Thoracic aorta (tissue), 2 donors: ENCODE results near the gene SMCR8. TPM values are rescaled to one million over a fixed set of nuclear protein-coding genes. Genes with fewer than 3 reads are reported as not detected.

Experiments used
- ATAC-seq: fragments of 150-250 bp; one replicate; pipeline ENCODE4 v1.8.0; 2017; ENCODE audit warnings: low read depth; ENCODE audit not compliant: insufficient number of reproducible peaks, low FRiP score
- DNase-seq: peaks from one replicate; pipeline ENCODE4 v3.0.0-alpha.2; 2020; ENCODE audit warnings: low spot score
- H3K27ac ChIP-seq, 2 donors: fragments of 200-600 bp; sonication (generic); 1 replicate in 1 of 2; 2 replicates in 1 of 2; pipeline ENCODE4 v1.5.1; 2016; ENCODE audit warnings: mild to moderate bottlenecking in 2 of 2, moderate library complexity in 2 of 2
- H3K27me3 ChIP-seq: fragments of 200-600 bp; sonication (generic); replicated peaks from 2 replicates; pipeline ENCODE4 v1.6.0; 2016; ENCODE audit warnings: mild to moderate bottlenecking; ENCODE audit not compliant: insufficient read depth
- H3K36me3 ChIP-seq: fragments of 200-600 bp; sonication (generic); one replicate; pipeline ENCODE4 v1.5.1; 2016
- H3K4me1 ChIP-seq, 2 donors: fragments of 200-600 bp; sonication (generic); 1 replicate in 1 of 2; 2 replicates in 1 of 2; pipeline versions ENCODE4 v1.5.1 to v1.6.0; 2016; ENCODE audit warnings: low read depth in 2 of 2, mild to moderate bottlenecking in 1 of 2; ENCODE audit not compliant: control insufficient read depth in 1 of 2
- H3K4me3 ChIP-seq: fragments of 200-600 bp; sonication (generic); 2 replicates; pipeline ENCODE4 v1.5.1; 2016; ENCODE audit warnings: mild to moderate bottlenecking
- H3K9me3 ChIP-seq: fragments of 200-600 bp; sonication (generic); 2 replicates; pipeline ENCODE4 v1.5.1; 2016
- CTCF ChIP-seq: fragments of 200-600 bp; sonication (generic); IDR thresholded peaks from one replicate; pipeline ENCODE4 v1.5.1; 2019; ENCODE audit warnings: antibody characterized with exemption
- total RNA-seq, 2 donors: library from RNA; depleted of rRNA; stranded (reverse); fragments of >200 nt; gene quantifications; one replicate each; pipeline versions ENCODE4 v1.1.0 to v1.2.3, GENCODE V29; 2016

Gene SMCR8, protein sequence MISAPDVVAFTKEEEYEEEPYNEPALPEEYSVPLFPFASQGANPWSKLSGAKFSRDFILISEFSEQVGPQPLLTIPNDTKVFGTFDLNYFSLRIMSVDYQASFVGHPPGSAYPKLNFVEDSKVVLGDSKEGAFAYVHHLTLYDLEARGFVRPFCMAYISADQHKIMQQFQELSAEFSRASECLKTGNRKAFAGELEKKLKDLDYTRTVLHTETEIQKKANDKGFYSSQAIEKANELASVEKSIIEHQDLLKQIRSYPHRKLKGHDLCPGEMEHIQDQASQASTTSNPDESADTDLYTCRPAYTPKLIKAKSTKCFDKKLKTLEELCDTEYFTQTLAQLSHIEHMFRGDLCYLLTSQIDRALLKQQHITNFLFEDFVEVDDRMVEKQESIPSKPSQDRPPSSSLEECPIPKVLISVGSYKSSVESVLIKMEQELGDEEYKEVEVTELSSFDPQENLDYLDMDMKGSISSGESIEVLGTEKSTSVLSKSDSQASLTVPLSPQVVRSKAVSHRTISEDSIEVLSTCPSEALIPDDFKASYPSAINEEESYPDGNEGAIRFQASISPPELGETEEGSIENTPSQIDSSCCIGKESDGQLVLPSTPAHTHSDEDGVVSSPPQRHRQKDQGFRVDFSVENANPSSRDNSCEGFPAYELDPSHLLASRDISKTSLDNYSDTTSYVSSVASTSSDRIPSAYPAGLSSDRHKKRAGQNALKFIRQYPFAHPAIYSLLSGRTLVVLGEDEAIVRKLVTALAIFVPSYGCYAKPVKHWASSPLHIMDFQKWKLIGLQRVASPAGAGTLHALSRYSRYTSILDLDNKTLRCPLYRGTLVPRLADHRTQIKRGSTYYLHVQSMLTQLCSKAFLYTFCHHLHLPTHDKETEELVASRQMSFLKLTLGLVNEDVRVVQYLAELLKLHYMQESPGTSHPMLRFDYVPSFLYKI
- total RNA-seq = 10 to 100 TPM; 12.6 to 21.5 TPM

DNA sequence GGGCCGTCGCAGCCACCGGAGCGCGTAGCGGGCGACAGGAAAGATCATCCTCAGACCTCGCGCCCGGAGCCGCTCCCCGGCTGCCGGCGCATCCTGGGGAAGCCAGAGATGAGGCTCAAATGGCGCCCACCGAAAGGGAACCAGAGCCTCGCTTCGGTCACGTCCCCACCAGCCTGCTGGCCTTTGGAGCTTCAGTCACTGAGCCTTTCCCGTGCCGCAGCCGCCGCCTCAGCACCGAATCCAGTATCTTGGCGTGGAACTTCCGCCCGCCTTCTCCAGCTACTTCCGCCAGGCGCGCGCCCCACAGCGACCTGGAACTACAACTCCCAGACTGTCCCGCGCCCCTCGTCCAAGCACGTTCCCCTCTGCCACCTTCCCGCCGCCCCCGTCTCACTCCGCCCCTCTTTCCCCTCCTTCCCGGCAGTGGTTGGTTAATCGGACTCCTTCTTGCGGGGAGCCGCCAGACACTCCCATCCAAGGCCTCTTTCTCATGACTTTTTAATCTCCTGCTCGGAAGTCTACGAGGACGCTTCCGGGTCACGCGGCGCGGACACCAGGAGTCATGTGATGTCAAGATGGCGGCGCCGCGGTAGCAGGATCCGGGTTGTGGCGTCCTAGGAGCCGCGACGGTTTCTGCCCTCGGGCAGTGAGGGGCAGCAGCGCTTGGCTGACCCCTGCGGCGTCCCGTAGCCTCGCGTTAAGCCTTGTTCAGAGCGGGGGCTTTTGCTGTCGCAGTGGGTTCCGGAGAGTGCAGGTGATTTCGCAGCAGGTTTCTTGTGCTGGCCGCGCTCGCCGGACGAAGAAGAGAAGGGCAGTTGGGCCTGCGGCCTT lies at the start of gene SMCR8, which contains the start of gene TOP3A:
Gene SMCR8, plus strand, starts transcription at position 563 of the 831 bp plus-strand sequence. CDS start 497 bp downstream, outside the sequence.
Gene TOP3A, minus strand, starts transcription at position 264 of the 831 bp plus-strand sequence. Its CDS starts 216 bp downstream, at position 48.
- H3K4me1 ChIP-seq = peaks cover 31 to 66% of the 10 kb centered on the region in 2 donors
- DNase-seq = peak; percentile 97
- no peaks in the 10 kb centered on the region for H3K36me3 ChIP-seq
- H3K9me3 ChIP-seq = no peaks in the 10 kb centered on the region
- peak within 1 kb of the TSS; percentile 87 to 91 for H3K27ac ChIP-seq
- peak; percentile 99 for ATAC-seq
- H3K4me3 ChIP-seq = peak within 1 kb of the TSS; percentile 91
- no peak for TF ChIP-seq CTCF
- H3K27me3 ChIP-seq = no peaks in the 10 kb centered on the region

- no peak for TF ChIP-seq CTCF
- Histone ChIP-seq H3K36me3 (peaks cover 26% of the 10 kb centered on the region), H3K27ac (no peak overlapping the region), H3K9me3 (no peaks in the 10 kb centered on the region), H3K4me3 (no peak overlapping the region), H3K27me3 (no peaks in the 10 kb centered on the region), H3K4me1 (peaks cover 0 to 9% of the 10 kb centered on the region in 2 donors)
- DNase-seq (no peak), ATAC-seq (no peak)
Observed at GRCh38 chr17:18267366-18267765, 47.7 kb upstream of the SMCR8 start.

DNA sequence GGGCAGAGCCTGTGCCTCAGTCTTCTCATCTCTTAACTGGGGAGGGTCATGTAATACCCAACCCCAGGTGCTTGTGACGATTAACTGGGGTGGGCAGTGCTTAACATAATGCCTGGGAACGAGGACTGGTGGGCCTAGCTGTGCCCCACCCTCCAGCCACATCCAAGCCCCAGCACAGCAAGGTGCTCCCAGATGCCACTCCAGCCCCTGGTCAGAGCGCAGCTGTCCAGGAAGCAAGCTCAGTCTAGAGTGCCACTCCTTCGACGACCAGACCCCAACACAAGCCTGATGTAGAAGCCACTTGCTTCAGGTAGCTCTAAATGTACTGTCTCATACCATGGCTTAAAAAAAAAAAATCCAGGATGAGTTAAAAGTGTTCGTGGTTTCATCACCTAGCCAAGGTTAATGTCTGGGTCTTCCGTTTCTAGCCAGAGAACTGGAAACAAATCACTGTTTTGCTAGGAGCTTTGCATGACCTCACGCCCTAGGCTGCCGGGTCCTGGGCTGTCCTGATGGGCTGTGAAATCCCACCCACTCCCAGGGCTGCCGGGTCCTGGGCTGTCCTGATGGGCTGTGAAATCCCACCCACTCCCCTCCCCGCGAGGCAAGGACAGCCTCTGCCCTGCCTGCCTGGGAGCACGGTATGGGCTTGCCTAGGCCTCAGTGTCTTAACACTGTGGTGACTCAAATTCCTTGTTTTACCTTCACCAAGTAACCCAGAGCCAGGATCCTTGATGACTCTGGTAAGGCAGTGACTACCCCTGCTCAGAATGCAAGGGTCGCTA lies 47.0 kb upstream of the SMCR8 start:
- Histone ChIP-seq H3K4me1 (peaks cover 0 to 1% of the 10 kb centered on the region in 2 donors), H3K9me3 (no peaks in the 10 kb centered on the region), H3K36me3 (peaks cover 29% of the 10 kb centered on the region), H3K27ac (no peak overlapping the region), H3K27me3 (no peaks in the 10 kb centered on the region), H3K4me3 (no peak overlapping the region)
- ATAC-seq = no peak
- TF ChIP-seq CTCF = no peak
- DNase-seq = no peak

- H3K9me3 ChIP-seq = no peaks in the 10 kb centered on the region
- no peak overlapping the region for H3K27ac ChIP-seq
- no peak for ATAC-seq
- DNase-seq = no peak
- peaks cover 22% of the 10 kb centered on the region for H3K36me3 ChIP-seq
- H3K4me3 ChIP-seq = no peak overlapping the region
- H3K27me3 ChIP-seq = no peaks in the 10 kb centered on the region
- no peak for TF ChIP-seq CTCF
- H3K4me1 ChIP-seq = no peaks in the 10 kb centered on the region
Observed at GRCh38 chr17:18270046-18270931, 44.8 kb upstream of the SMCR8 start.
